Fibroblast of lung (primary cell): Measurements from ENCODE around the gene TMEM106C. TPM values are rescaled to one million over a fixed set of nuclear protein-coding genes. Genes with fewer than 3 reads are reported as not detected.

Experiments
- DNase-seq, 2 donors: peaks; one replicate each; pipeline versions ENCODE4 v3.0.0 to v3.0.0-alpha.2; 2010; ENCODE audit warnings: low read depth in 2 of 2
- H2AFZ ChIP-seq: 2 replicates; pipeline ENCODE4 v1.5.1; 2012; ENCODE audit warnings: low read length, control low read depth, inconsistent platforms
- H3K27ac ChIP-seq: 2 replicates; pipeline ENCODE4 v1.5.1; 2011; ENCODE audit warnings: low read length, control low read depth; ENCODE audit not compliant: insufficient read depth
- H3K27me3 ChIP-seq: 2 replicates; pipeline ENCODE4 v1.5.1; 2011; ENCODE audit warnings: mild to moderate bottlenecking, low read length; ENCODE audit not compliant: control insufficient read depth, insufficient read depth
- H3K36me3 ChIP-seq: 2 replicates; pipeline ENCODE4 v1.5.1; 2011; ENCODE audit warnings: low read length; ENCODE audit not compliant: control insufficient read depth, insufficient read depth
- H3K4me1 ChIP-seq: 2 replicates; pipeline ENCODE4 v1.5.1; 2011; ENCODE audit warnings: low read length; ENCODE audit not compliant: control insufficient read depth, insufficient read depth; ENCODE audit errors: extremely low read depth
- H3K4me2 ChIP-seq: 2 replicates; pipeline ENCODE4 v1.5.1; 2011; ENCODE audit warnings: low read length, control low read depth; ENCODE audit not compliant: insufficient read depth; ENCODE audit errors: extremely low read depth
- H3K4me3 ChIP-seq, 4 experiments: fragments of 200-600 bp in 1 of 4; sonication (generic) in 1 of 4; replicated peaks in 1 of 4; 2 replicates each; pipeline ENCODE4 v1.5.1; 2011 to 2016; ENCODE audit warnings: low read length in 4 of 4, low read depth in 3 of 4, mild to moderate bottlenecking in 3 of 4, control low read depth in 2 of 4, inconsistent platforms in 1 of 4, mixed read lengths in 1 of 4; ENCODE audit not compliant: insufficient read depth in 1 of 4; ENCODE audit errors: control extremely low read depth in 1 of 4
- H3K79me2 ChIP-seq: 2 replicates; pipeline ENCODE4 v1.5.1; 2012; ENCODE audit warnings: mild to moderate bottlenecking, low read length, inconsistent platforms; ENCODE audit not compliant: control insufficient read depth, insufficient read depth
- H3K9ac ChIP-seq: 2 replicates; pipeline ENCODE4 v1.5.1; 2011; ENCODE audit warnings: mild to moderate bottlenecking, low read length, control low read depth; ENCODE audit not compliant: insufficient read depth
- H3K9me3 ChIP-seq: 2 replicates; pipeline ENCODE4 v1.5.1; 2012; ENCODE audit warnings: low read depth, low read length; ENCODE audit not compliant: control insufficient read depth, insufficient read depth
- H4K20me1 ChIP-seq: 2 replicates; pipeline ENCODE4 v1.5.1; 2011; ENCODE audit warnings: low read length; ENCODE audit not compliant: control insufficient read depth, insufficient read depth; ENCODE audit errors: extremely low read depth
- EZH2 ChIP-seq: IDR thresholded peaks from 2 replicates; pipeline ENCODE4 v1.5.1; 2012; ENCODE audit warnings: low read length, control low read depth, mild to moderate bottlenecking; ENCODE audit errors: missing control alignments
- polyA plus RNA-seq, 2 donors: library from polyadenylated mRNA; depleted of rRNA in 1 of 2; stranded (reverse) in 1 of 2; unstranded in 1 of 2; fragments of >200 nt; gene quantifications; 2 replicates each; pipeline ENCODE4 v1.2.1, GENCODE V29; 2011 to 2012; ENCODE audit warnings: missing spikeins in 1 of 2
- total RNA-seq: library from RNA; depleted of rRNA; stranded (reverse); fragments of >200 nt; gene quantifications from 2 replicates; pipeline ENCODE4 v1.2.1, GENCODE V29; 2014
- TF ChIP-seq, protein P1 (sequence below), 2 donors: IDR thresholded peaks in 1 of 2; conservative IDR thresholded peaks in 1 of 2; 1 replicate in 1 of 2; 2 replicates in 1 of 2; pipeline ENCODE4 v1.5.1; 2011 to 2012; ENCODE audit warnings: low read length in 2 of 2, control low read depth in 1 of 2, inconsistent platforms in 1 of 2, low read depth in 1 of 2, mild to moderate bottlenecking in 1 of 2

The TMEM106C gene
- total and polyA plus RNA-seq, 2 donors (not counting 1 experiment from before 2014, with no cell fraction given): 85.0 to 91.7 TPM

DNA sequence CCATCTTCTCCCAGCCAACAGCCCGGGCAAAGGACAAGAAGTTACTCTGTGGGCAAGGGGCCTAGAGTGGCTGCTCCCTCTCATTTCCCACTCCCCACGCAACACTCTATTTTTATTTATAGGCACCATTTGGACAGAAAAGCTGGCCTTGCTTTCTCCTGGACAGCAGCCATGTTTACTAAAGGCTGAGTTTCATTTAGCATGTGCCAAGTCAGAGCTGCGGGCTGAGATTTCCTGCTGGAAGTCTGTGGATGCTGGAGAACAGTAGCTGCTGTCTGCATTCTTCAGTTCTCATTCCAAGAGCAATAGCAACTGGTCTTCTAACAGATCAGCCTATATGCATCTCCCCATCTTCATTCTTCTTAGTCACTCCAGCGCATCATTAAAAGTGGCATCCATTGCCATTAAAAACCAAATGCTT, 32.6 kb downstream of the TMEM106C start:
- Histone ChIP-seq H3K9me3 (no peaks in the 10 kb centered on the region), H3K27me3 (peaks cover 54% of the 10 kb centered on the region), H3K9ac (no peak overlapping the region), H3K36me3 (no peaks in the 10 kb centered on the region), H3K4me2 (no peak overlapping the region), H3K79me2 (no peaks in the 10 kb centered on the region), H3K4me3 (no peak overlapping the region), H3K27ac (no peak overlapping the region), H4K20me1 (peaks cover 1% of the 10 kb centered on the region), H3K4me1 (no peaks in the 10 kb centered on the region), H2AFZ (no peak overlapping the region)
- no peak for TF ChIP-seq EZH2
- TF ChIP-seq, protein P1, sequence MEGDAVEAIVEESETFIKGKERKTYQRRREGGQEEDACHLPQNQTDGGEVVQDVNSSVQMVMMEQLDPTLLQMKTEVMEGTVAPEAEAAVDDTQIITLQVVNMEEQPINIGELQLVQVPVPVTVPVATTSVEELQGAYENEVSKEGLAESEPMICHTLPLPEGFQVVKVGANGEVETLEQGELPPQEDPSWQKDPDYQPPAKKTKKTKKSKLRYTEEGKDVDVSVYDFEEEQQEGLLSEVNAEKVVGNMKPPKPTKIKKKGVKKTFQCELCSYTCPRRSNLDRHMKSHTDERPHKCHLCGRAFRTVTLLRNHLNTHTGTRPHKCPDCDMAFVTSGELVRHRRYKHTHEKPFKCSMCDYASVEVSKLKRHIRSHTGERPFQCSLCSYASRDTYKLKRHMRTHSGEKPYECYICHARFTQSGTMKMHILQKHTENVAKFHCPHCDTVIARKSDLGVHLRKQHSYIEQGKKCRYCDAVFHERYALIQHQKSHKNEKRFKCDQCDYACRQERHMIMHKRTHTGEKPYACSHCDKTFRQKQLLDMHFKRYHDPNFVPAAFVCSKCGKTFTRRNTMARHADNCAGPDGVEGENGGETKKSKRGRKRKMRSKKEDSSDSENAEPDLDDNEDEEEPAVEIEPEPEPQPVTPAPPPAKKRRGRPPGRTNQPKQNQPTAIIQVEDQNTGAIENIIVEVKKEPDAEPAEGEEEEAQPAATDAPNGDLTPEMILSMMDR (conservative IDR thresholded peaks at IDR 0.05 in 1 of 2, IDR thresholded peaks at IDR 0.05 in 1 of 2; ENCODE audit: low read depth in 1 of 2, low read length in 2 of 2): no peak
- DNase-seq: peak; percentile 79 to 81

DNA sequence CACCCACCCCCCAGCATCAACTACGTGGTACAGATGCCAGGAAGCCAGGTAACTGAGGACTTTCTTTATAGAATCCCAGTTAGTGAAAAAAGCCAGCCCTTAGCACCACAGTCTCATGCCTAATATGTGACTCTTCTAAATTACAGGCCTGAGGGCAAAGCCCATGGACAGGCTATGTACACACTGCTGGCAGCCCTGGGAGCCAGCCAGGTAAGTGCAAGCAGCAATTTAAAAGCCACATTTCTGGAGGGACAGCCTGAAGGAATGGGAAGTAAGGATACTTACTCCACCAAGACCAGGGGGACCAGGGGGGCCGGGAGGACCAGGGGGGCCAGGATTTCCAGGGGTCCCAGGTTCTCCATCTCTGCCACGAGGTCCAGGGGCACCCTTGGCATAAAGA, 33.9 kb downstream of the TMEM106C start:
- Histone ChIP-seq H3K4me2 (no peak overlapping the region), H3K9ac (no peak overlapping the region), H3K4me1 (peaks cover 3% of the 10 kb centered on the region), H3K36me3 (no peaks in the 10 kb centered on the region), H3K27me3 (peaks cover 51% of the 10 kb centered on the region), H3K9me3 (no peaks in the 10 kb centered on the region), H3K79me2 (no peaks in the 10 kb centered on the region), H4K20me1 (no peaks in the 10 kb centered on the region), H2AFZ (no peak overlapping the region), H3K27ac (no peak overlapping the region), H3K4me3 (no peak overlapping the region)
- TF ChIP-seq, protein P1 (conservative IDR thresholded peaks at IDR 0.05 in 1 of 2, IDR thresholded peaks at IDR 0.05 in 1 of 2; ENCODE audit: low read depth in 1 of 2, low read length in 2 of 2): no peak
- TF ChIP-seq EZH2: no peak
- DNase-seq: no peak

DNA sequence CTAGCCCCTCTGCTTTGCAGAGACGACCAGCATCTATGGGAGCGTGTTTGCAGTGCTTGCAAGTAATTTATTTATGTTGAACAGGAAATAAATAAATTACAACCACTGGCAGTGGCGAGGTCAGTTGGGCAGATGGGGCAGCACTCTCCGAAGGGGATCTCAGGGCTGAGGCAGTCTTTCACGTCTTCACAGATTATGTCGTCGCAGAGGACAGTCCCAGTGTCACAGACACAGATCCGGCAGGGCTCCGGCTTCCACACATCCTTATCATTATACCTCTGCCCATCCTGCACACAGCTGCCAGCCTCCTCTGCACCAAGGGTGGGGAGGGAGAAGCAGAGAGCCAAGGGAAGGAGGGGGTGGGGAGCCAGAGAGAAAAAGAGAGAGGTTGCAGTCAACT, 36.4 kb downstream of the TMEM106C start:
- Histone ChIP-seq H3K36me3 (no peaks in the 10 kb centered on the region), H3K4me2 (no peak overlapping the region), H2AFZ (no peak overlapping the region), H3K9ac (no peak overlapping the region), H3K4me1 (peaks cover 6% of the 10 kb centered on the region), H3K27ac (no peak overlapping the region), H3K79me2 (no peaks in the 10 kb centered on the region), H3K4me3 (no peak overlapping the region), H3K9me3 (no peaks in the 10 kb centered on the region), H3K27me3 (peaks cover 70% of the 10 kb centered on the region), H4K20me1 (no peaks in the 10 kb centered on the region)
- no peak for DNase-seq
- no peak for TF ChIP-seq EZH2
- TF ChIP-seq, protein P1 (conservative IDR thresholded peaks at IDR 0.05 in 1 of 2, IDR thresholded peaks at IDR 0.05 in 1 of 2; ENCODE audit: low read depth in 1 of 2, low read length in 2 of 2): no peak
